DLD1 (cell line): Measurements from ENCODE around the gene PPP3R1.

Experiments
- in situ Hi-C: cut with HindIII; loops from 2 replicates; pipeline ENCODE4 v1.10.0; 2017; ENCODE audit warnings: low sequenced_read_pairs

Gene PPP3R1

GRCh38 chr2:68157002-68157401 lies 95.3 kb downstream of the PPP3R1 start:
- in situ Hi-C loops: no loop called here

GRCh38 chr2:68156419-68156818 lies 95.9 kb downstream of the PPP3R1 start:
- in situ Hi-C loops: no loop called here

GRCh38 chr2:68155618-68156017 lies 96.7 kb downstream of the PPP3R1 start:
- in situ Hi-C loops: no loop called here

GRCh38 chr2:68152681-68153347 lies 99.5 kb downstream of the PPP3R1 start:
- in situ Hi-C loops: no loop called here

GRCh38 chr2:68151037-68151436 lies 101.3 kb downstream of the PPP3R1 start:
- in situ Hi-C loops: no loop called here

- in situ Hi-C loops: no loop called here
These were observed 110.5 kb downstream of the PPP3R1 start for GRCh38 chr2:68141875-68142274.

GRCh38 chr2:68135448-68136320 lies 116.6 kb downstream of the PPP3R1 start:
- in situ Hi-C loops: no loop called here

- in situ Hi-C loops: no loop called here
These were observed 117.8 kb downstream of the PPP3R1 start for GRCh38 chr2:68134554-68134953.

- in situ Hi-C loops: no loop called here
These were observed 118.2 kb downstream of the PPP3R1 start for GRCh38 chr2:68134120-68134519.
